HG02798 (cell line): ENCODE results near the gene DGCR2.

Experiments
- ATAC-seq: cut with Tn5 transposase; IDR thresholded peaks from one replicate; pipeline ENCODE4 v1.9.1; 2021; ENCODE audit warnings: mild to moderate bottlenecking; ENCODE audit not compliant: unreplicated experiment, poor library complexity

The DGCR2 gene

GRCh38 chr22:19046719-19047609, 75.2 kb downstream of the DGCR2 start:
- no peak for ATAC-seq

GRCh38 chr22:19046287-19046686, 75.9 kb downstream of the DGCR2 start:
- no peak for ATAC-seq

GRCh38 chr22:19045094-19045493, 77.1 kb downstream of the DGCR2 start:
- no peak for ATAC-seq

GRCh38 chr22:19044381-19044780, 77.8 kb downstream of the DGCR2 start:
- ATAC-seq = no peak

- ATAC-seq = no peak
Measured at GRCh38 chr22:19043121-19044085, 78.8 kb downstream of the DGCR2 start.

GRCh38 chr22:19042285-19043120, 79.7 kb downstream of the DGCR2 start:
- no peak for ATAC-seq

- ATAC-seq = no peak
Measured at GRCh38 chr22:19041704-19042074, 80.5 kb downstream of the DGCR2 start.

- ATAC-seq = no peak
Measured at GRCh38 chr22:19040888-19041703, 81.1 kb downstream of the DGCR2 start.

GRCh38 chr22:19040391-19040861, 81.8 kb downstream of the DGCR2 start:
- no peak for ATAC-seq

- ATAC-seq = no peak
Measured at GRCh38 chr22:19039796-19040280, 82.4 kb downstream of the DGCR2 start.

GRCh38 chr22:19039448-19039780, 82.8 kb downstream of the DGCR2 start:
- no peak for ATAC-seq

- no peak for ATAC-seq
Measured at GRCh38 chr22:19038728-19039447, 83.3 kb downstream of the DGCR2 start.

GRCh38 chr22:19038164-19038546, 84.1 kb downstream of the DGCR2 start:
- no peak for ATAC-seq

GRCh38 chr22:19037282-19038163, 84.7 kb downstream of the DGCR2 start:
- ATAC-seq = no peak

GRCh38 chr22:19036523-19037273, 85.5 kb downstream of the DGCR2 start:
- ATAC-seq = no peak

- no peak for ATAC-seq
Measured at GRCh38 chr22:19036229-19036522, 86.0 kb downstream of the DGCR2 start.
